Tibial nerve (tissue), 4 donors: ENCODE data around the gene RPRD2. TPM values are rescaled to one million over a fixed set of nuclear protein-coding genes. Genes with fewer than 3 reads are reported as not detected.

ENCODE experiments used
- DNase-seq, 2 donors: peaks; one replicate each; pipeline ENCODE4 v3.0.0-alpha.2; 2019; ENCODE audit warnings: low spot score in 2 of 2
- H3K27ac ChIP-seq, 4 donors: fragments of 200-600 bp; sonication (generic) in 3 of 4; one replicate each; pipeline ENCODE4 v1.5.1; 2017 to 2019; ENCODE audit warnings: mild to moderate bottlenecking in 1 of 4
- H3K27me3 ChIP-seq, 2 donors: fragments of 200-600 bp; sonication (generic) in 1 of 2; one replicate each; pipeline versions ENCODE4 v1.5.1 to v1.6.0; 2017 to 2019
- H3K36me3 ChIP-seq, 3 donors: fragments of 200-600 bp; sonication (generic); one replicate each; pipeline ENCODE4 v1.5.1; 2018 to 2019
- H3K4me1 ChIP-seq, 4 donors: fragments of 200-600 bp; sonication (generic) in 3 of 4; one replicate each; pipeline ENCODE4 v1.5.1; 2017 to 2019
- H3K4me3 ChIP-seq, 4 donors: fragments of 200-600 bp; sonication (generic) in 3 of 4; one replicate each; pipeline ENCODE4 v1.5.1; 2017 to 2019; ENCODE audit warnings: mild to moderate bottlenecking in 1 of 4, moderate library complexity in 1 of 4
- H3K9me3 ChIP-seq, 4 donors: fragments of 200-600 bp; sonication (generic) in 3 of 4; one replicate each; pipeline ENCODE4 v1.5.1; 2017 to 2019
- EP300 ChIP-seq, 2 donors: sonication (generic); formaldehyde crosslinking; IDR thresholded peaks; one replicate each; pipeline ENCODE4 v1.6.1; 2017; ENCODE audit warnings: antibody characterized with exemption in 2 of 2, mild to moderate bottlenecking in 1 of 2
- POLR2A ChIP-seq, 2 donors: fragments of 450-650 bp; IDR thresholded peaks; one replicate each; pipeline ENCODE4 v1.6.1; 2017; ENCODE audit warnings: antibody characterized with exemption in 2 of 2, mild to moderate bottlenecking in 2 of 2, moderate library complexity in 2 of 2
- WGBS, 2 donors: methylation state at CpG; one replicate each; pipeline ENCODE4 v1.1.5; 2018; 5-methylcytosine and 5-hydroxymethylcytosine counted together
- total RNA-seq, 4 donors: library from RNA; depleted of rRNA; stranded (reverse); fragments of >200 nt; gene quantifications; one replicate each; pipeline ENCODE4 v1.1.0, GENCODE V29; 2016
- TF ChIP-seq, protein P1 (sequence below), 5 experiments: fragments of 200-600 bp in 3 of 5; fragments of 450-650 bp in 2 of 5; sonication (generic) in 3 of 5; IDR thresholded peaks; one replicate each; pipeline ENCODE4 v1.5.1; 2016 to 2019; ENCODE audit warnings: antibody characterized with exemption in 5 of 5, mild to moderate bottlenecking in 3 of 5, moderate library complexity in 2 of 5

RPRD2 gene
- total RNA-seq, 4 donors from 2014 or later = 16.2 to 27.6 (median 24.8) TPM

DNA sequence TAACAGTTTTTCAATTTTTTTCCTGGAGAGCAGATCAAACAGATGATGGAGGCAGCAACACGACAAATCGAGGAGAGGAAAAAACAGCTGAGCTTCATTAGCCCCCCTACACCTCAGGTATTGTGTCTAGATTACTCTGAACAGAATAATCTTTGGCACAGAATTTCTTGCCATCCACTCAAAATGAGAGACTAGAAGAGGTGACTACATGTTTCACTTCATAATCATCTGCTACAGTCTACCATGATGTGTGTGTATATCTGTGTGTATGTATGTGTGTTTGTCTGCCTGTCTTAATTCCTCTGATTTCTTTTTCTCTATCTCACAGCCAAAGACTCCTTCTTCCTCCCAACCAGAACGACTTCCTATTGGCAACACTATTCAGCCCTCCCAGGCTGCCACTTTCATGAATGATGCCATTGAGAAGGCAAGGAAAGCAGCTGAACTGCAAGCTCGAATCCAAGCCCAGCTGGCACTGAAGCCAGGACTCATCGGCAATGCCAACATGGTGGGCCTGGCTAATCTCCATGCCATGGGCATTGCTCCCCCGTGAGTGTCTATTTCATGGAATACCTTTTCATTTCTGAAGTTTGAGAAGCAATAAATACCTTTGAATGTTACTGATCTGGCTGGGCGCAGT, 31.2 kb upstream of the RPRD2 start:
- Histone ChIP-seq H3K36me3 (peaks cover 8 to 99% (median 63%) of the 10 kb centered on the region in 3 donors), H3K27me3 (no peaks in the 10 kb centered on the region), H3K4me3 (no peak overlapping the region), H3K4me1 (no peaks in the 10 kb centered on the region), H3K27ac (no peak overlapping the region), H3K9me3 (no peaks in the 10 kb centered on the region)
- TF ChIP-seq POLR2A (IDR thresholded peaks at IDR 0.05) = no peak
- TF ChIP-seq EP300 (IDR thresholded peaks at IDR 0.05) = no peak
- TF ChIP-seq, protein P1, sequence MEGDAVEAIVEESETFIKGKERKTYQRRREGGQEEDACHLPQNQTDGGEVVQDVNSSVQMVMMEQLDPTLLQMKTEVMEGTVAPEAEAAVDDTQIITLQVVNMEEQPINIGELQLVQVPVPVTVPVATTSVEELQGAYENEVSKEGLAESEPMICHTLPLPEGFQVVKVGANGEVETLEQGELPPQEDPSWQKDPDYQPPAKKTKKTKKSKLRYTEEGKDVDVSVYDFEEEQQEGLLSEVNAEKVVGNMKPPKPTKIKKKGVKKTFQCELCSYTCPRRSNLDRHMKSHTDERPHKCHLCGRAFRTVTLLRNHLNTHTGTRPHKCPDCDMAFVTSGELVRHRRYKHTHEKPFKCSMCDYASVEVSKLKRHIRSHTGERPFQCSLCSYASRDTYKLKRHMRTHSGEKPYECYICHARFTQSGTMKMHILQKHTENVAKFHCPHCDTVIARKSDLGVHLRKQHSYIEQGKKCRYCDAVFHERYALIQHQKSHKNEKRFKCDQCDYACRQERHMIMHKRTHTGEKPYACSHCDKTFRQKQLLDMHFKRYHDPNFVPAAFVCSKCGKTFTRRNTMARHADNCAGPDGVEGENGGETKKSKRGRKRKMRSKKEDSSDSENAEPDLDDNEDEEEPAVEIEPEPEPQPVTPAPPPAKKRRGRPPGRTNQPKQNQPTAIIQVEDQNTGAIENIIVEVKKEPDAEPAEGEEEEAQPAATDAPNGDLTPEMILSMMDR (IDR thresholded peaks at IDR 0.05) = no peak
- 77 to 78% methylated on average over 7 of the region's 7 CpGs for WGBS, 2 donors
- DNase-seq = no peak

DNA sequence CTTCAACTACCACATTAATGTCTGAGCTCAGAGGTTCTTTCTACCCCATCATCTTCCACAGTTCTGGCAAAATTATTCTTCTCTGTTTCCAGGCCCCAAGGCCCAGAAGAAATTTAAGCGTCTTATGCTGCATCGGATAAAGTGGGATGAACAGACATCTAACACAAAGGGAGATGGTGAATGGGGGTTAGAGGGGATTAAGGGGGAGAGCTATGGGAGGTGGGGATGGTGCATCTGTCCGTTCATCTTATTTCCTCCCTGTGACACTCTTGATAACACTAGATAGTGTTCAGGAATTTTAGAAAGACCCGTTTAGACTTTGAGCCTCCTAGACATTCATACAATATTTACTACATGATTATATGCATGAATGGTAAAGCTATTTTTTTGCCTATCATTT, 17.6 kb upstream of the RPRD2 start:
- 89 to 93% methylated on average over 4 of the region's 4 CpGs for WGBS, 2 donors
- Histone ChIP-seq H3K27ac (no peak overlapping the region), H3K9me3 (no peaks in the 10 kb centered on the region), H3K4me3 (no peak overlapping the region), H3K27me3 (no peaks in the 10 kb centered on the region), H3K4me1 (no peaks in the 10 kb centered on the region), H3K36me3 (peaks cover 12 to 96% (median 26%) of the 10 kb centered on the region in 3 donors)
- TF ChIP-seq POLR2A (IDR thresholded peaks at IDR 0.05) (no peak), EP300 (IDR thresholded peaks at IDR 0.05) (no peak)
- TF ChIP-seq, protein P1 (IDR thresholded peaks at IDR 0.05) = no peak
- no peak for DNase-seq

DNA sequence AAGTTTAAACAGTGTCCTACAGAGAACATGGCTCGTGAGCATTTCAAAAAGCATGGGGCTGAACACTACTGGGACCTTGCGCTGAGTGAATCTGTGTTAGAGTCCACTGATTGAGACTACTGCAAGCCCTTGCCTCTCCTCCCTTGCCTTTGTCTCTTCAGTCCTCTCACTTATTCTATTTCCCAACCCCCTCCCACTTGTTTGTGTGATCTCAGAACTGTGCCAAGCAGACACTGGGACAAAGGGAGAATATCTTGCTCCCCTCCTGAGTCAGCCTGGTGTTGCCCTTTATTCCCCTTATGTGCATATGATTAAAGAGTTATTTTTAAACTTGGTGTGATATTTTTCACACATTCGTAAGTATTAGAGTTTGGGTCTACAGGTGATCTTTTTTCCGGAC, 11.1 kb upstream of the RPRD2 start:
- H3K27ac ChIP-seq = no peak overlapping the region
- 93% methylated on average over 4 of the region's 4 CpGs for WGBS, 2 donors
- TF ChIP-seq, protein P1 (IDR thresholded peaks at IDR 0.05) = no peak
- TF ChIP-seq POLR2A (IDR thresholded peaks at IDR 0.05) (no peak), EP300 (IDR thresholded peaks at IDR 0.05) (no peak)
- no peaks in the 10 kb centered on the region for H3K4me1 ChIP-seq
- no peaks in the 10 kb centered on the region for H3K27me3 ChIP-seq
- H3K9me3 ChIP-seq = no peaks in the 10 kb centered on the region
- no peak for DNase-seq
- H3K4me3 ChIP-seq = no peak overlapping the region
- peaks cover 0 to 89% (median 10%) of the 10 kb centered on the region in 3 donors for H3K36me3 ChIP-seq

DNA sequence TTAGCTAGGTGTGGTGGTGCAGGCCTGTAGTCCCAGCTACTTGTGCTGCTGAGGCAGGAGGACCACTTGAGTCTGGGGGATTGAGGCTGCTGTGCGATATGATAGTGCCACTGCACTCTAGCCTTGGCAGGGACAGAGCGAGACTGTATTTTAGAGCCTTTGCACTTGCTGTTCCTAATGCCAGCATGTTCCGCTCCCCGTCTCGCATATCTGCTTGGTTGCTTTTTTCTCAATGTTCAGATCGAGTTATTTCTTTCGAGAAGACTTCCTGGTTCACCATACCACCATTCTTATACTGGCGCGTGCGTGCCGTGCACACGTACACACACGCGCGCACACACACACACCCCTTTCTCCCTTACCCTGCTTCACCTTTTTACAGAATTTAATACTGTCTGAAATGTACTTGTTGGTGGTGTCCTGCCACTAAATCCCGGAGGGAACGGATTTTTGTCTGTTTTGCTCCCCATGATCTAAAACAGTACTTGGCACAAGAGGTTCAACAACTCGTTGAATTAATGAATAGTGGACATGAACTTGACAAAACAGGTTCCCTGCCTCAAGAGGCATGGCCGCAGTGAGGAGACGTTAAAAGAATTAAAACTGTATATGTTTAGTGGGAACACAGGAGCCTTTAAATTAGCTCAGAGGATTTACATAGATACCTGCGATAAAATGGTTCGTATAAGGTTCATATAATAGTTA, 1.1 kb upstream of the RPRD2 start:
- TF ChIP-seq POLR2A (IDR thresholded peaks at IDR 0.05) (no peak), EP300 (IDR thresholded peaks at IDR 0.05) (no peak)
- TF ChIP-seq, protein P1 (IDR thresholded peaks at IDR 0.05) = no peak
- Histone ChIP-seq H3K9me3 (no peaks in the 10 kb centered on the region), H3K27ac (peak overlapping the region; percentile 95 to 97 (median 96)), H3K36me3 (peaks cover 0 to 8% (median 0%) of the 10 kb centered on the region in 3 donors), H3K4me1 (peaks cover 0 to 28% (median 7%) of the 10 kb centered on the region in 4 donors), H3K4me3 (peak overlapping the region; percentile 76 to 79 (median 78)), H3K27me3 (no peaks in the 10 kb centered on the region)
- WGBS, 2 donors = 63 to 67% methylated on average over 22 of the region's 22 CpGs
- no peak for DNase-seq
